Measurements from ENCODE around the gene RNGTT.

Gene RNGTT

GRCh38 chr6:88565836-88566235, 397.6 kb downstream of the RNGTT start:
- FAIRE-seq: no peak
- DNase-seq (ENCODE audit: low spot score): no peak

GRCh38 chr6:88565409-88565811, 398.0 kb downstream of the RNGTT start:
- no peak for DNase-seq (ENCODE audit: low spot score)
- FAIRE-seq: no peak

- FAIRE-seq: no peak
- DNase-seq (ENCODE audit: low spot score): no peak
Observed at GRCh38 chr6:88563277-88563625, 400.2 kb downstream of the RNGTT start.

GRCh38 chr6:88562353-88563276, 400.8 kb downstream of the RNGTT start:
- no peak for DNase-seq (ENCODE audit: low spot score)
- FAIRE-seq: no peak

- no peak for FAIRE-seq
Observed at GRCh38 chr6:88561954-88562315, 401.5 kb downstream of the RNGTT start.

GRCh38 chr6:88561034-88561953, 402.1 kb downstream of the RNGTT start:
- DNase-seq (ENCODE audit: low spot score) (no peak), FAIRE-seq (no peak)

More at GRCh38 chr6:88561954-88562315, 401.5 kb downstream of the RNGTT start:
- DNase-seq (ENCODE audit: low spot score): no peak
